Measurements from ENCODE around the gene SLC16A14.

DNA sequence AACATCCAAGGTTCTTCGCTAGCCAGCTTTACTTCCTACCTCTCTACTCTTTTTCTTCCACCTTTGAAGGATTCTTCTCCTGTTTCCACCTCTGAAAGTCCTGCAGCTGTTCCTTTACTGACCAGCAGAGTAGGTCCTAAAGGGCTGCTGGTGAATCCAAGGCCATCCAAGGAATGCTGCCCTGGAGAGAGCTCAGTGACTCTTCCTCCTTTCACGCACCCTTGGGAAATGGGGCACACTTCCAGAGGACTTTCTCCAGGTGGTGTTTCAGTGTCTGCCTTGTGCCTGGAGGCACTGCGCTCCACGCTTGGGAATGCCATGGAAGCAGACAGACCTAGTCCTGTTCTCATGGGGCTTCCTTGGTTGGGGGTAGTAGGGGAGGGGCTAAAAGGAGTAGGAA is 45.4 kb downstream of the SLC16A14 start:
- TF ChIP-seq POLR2A (IDR thresholded peaks at IDR 0.05), result no peak
- TF ChIP-seq, protein P1, sequence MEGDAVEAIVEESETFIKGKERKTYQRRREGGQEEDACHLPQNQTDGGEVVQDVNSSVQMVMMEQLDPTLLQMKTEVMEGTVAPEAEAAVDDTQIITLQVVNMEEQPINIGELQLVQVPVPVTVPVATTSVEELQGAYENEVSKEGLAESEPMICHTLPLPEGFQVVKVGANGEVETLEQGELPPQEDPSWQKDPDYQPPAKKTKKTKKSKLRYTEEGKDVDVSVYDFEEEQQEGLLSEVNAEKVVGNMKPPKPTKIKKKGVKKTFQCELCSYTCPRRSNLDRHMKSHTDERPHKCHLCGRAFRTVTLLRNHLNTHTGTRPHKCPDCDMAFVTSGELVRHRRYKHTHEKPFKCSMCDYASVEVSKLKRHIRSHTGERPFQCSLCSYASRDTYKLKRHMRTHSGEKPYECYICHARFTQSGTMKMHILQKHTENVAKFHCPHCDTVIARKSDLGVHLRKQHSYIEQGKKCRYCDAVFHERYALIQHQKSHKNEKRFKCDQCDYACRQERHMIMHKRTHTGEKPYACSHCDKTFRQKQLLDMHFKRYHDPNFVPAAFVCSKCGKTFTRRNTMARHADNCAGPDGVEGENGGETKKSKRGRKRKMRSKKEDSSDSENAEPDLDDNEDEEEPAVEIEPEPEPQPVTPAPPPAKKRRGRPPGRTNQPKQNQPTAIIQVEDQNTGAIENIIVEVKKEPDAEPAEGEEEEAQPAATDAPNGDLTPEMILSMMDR (IDR thresholded peaks at IDR 0.05), result no peak
- no peak for TF ChIP-seq EP300 (IDR thresholded peaks at IDR 0.05)
- no peak for TF ChIP-seq POLR2AphosphoS5 (IDR thresholded peaks at IDR 0.05)
